Ascending aorta (tissue), 2 donors: ENCODE measurements around the gene FBXO24. TPM values are rescaled to one million over a fixed set of nuclear protein-coding genes. Genes with fewer than 3 reads are reported as not detected.

Source experiments
- DNase-seq, 2 donors: peaks; one replicate each; pipeline ENCODE4 v3.0.0-alpha.2; 2019; ENCODE audit warnings: low spot score in 2 of 2
- H3K27ac ChIP-seq, 2 donors: fragments of 200-600 bp; sonication (generic); one replicate each; pipeline ENCODE4 v1.5.1; 2016 to 2017; ENCODE audit warnings: mild to moderate bottlenecking in 1 of 2
- H3K27me3 ChIP-seq: fragments of 200-600 bp; sonication (generic); one replicate; pipeline ENCODE4 v1.5.1; 2017
- H3K36me3 ChIP-seq, 2 donors: fragments of 200-600 bp; sonication (generic); one replicate each; pipeline ENCODE4 v1.5.1; 2016
- H3K4me1 ChIP-seq, 2 donors: fragments of 200-600 bp; sonication (generic); one replicate each; pipeline ENCODE4 v1.5.1; 2016 to 2017; ENCODE audit warnings: mild to moderate bottlenecking in 1 of 2
- H3K4me3 ChIP-seq, 2 donors: fragments of 200-600 bp; sonication (generic); one replicate each; pipeline ENCODE4 v1.5.1; 2016 to 2017; ENCODE audit warnings: mild to moderate bottlenecking in 1 of 2
- H3K9me3 ChIP-seq, 2 donors: fragments of 200-600 bp; sonication (generic); one replicate each; pipeline ENCODE4 v1.5.1; 2016
- CTCF ChIP-seq, 3 experiments: fragments of 200-600 bp in 2 of 3; fragments of 450-650 bp in 1 of 3; sonication (generic) in 2 of 3; IDR thresholded peaks; one replicate each; pipeline ENCODE4 v1.5.1; 2016 to 2019; ENCODE audit warnings: antibody characterized with exemption in 3 of 3, mild to moderate bottlenecking in 1 of 3, moderate library complexity in 1 of 3
- intact Hi-C: fragments of 100-400 bp; cut with DNase I; formaldehyde crosslinking; loops from one replicate; pipeline ENCODE4 v1.15.1; 2023
- total RNA-seq: library from RNA; depleted of rRNA; stranded (reverse); fragments of >200 nt; gene quantifications from one replicate; pipeline ENCODE4 v1.1.0, GENCODE V29; 2016

The FBXO24 gene
- total RNA-seq, 1 donor from 2014 or later = not detected

DNA sequence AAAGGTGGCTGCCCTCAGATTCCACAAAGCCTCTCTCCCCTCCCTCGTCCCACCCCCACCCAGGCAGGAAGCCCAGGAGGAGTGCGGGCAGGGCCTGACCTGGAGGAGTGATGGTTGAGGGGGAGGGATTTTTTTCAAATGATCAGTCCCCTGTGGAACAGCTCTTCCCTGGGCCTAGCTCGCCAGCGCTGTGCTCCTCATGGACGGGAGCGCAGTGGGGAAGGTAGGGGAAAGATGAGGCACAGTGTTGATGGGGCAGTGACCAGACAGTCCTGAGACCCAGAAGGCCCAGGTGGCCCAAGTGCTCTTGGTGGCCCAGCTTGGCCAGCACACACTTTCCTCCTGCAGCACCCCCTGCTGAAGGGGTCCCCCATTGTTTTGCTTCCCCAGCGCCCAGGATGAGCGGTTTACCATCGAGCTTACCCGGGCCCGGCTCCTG lies 21.0 kb upstream of the FBXO24 start:
- peaks cover 0 to 7% of the 10 kb centered on the region in 2 donors for H3K4me1 ChIP-seq
- TF ChIP-seq CTCF (IDR thresholded peaks at IDR 0.05) = no peak
- intact Hi-C loops = no loop called here
- no peak overlapping the region for H3K27ac ChIP-seq
- H3K36me3 ChIP-seq = peaks cover 12 to 22% of the 10 kb centered on the region in 2 donors
- DNase-seq = no peak
- H3K27me3 ChIP-seq = no peaks in the 10 kb centered on the region
- no peaks in the 10 kb centered on the region for H3K9me3 ChIP-seq
- H3K4me3 ChIP-seq = no peak overlapping the region

DNA sequence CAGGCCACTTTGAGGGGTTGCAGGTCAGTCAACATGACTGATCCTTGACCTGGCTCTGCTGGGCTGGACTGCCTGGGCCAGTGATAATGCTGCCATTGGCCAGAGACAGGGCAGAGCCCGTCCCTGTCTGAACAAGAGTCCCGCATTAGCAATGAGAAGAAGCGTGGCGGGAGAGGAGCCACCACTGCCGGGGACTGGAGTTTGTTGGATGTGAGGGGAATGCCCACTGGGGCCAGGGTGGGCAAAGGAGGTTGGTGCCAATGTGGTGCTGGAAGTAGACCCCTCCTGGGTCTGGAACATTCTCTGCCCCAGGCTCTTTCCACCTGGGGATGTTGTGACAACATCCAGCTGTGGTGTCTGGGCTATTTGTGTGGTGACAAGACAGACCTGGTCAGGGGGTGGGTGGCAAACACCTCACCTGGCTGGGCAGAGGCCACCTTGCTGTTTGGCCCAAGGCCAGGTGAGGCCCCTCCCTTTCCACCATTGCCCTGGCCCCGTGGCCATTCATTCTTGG lies 20.1 kb upstream of the FBXO24 start:
- H3K36me3 ChIP-seq = peaks cover 12 to 19% of the 10 kb centered on the region in 2 donors
- H3K27me3 ChIP-seq = no peaks in the 10 kb centered on the region
- H3K4me1 ChIP-seq = peaks cover 0 to 10% of the 10 kb centered on the region in 2 donors
- H3K9me3 ChIP-seq = no peaks in the 10 kb centered on the region
- no peak overlapping the region for H3K4me3 ChIP-seq
- DNase-seq = no peak
- TF ChIP-seq CTCF (IDR thresholded peaks at IDR 0.05) = no peak
- intact Hi-C loops = no loop called here
- no peak overlapping the region for H3K27ac ChIP-seq

GRCh38 chr7:100567031-100567730 lies 18.9 kb upstream of the FBXO24 start:
- intact Hi-C loops = no loop called here
- Histone ChIP-seq H3K4me3 (no peak overlapping the region), H3K4me1 (peaks cover 0 to 10% of the 10 kb centered on the region in 2 donors), H3K36me3 (peaks cover 8 to 13% of the 10 kb centered on the region in 2 donors), H3K27me3 (no peaks in the 10 kb centered on the region), H3K9me3 (no peaks in the 10 kb centered on the region), H3K27ac (peak overlapping the region in 1 of 2 donors; percentile 0)
- no peak for DNase-seq
- no peak for TF ChIP-seq CTCF (IDR thresholded peaks at IDR 0.05)

GRCh38 chr7:100567751-100568175 lies 18.4 kb upstream of the FBXO24 start:
- Histone ChIP-seq H3K4me3 (no peak overlapping the region), H3K4me1 (peaks cover 0 to 10% of the 10 kb centered on the region in 2 donors), H3K27ac (peak overlapping the region in 1 of 2 donors; percentile 0), H3K27me3 (no peaks in the 10 kb centered on the region), H3K36me3 (peaks cover 3 to 8% of the 10 kb centered on the region in 2 donors), H3K9me3 (no peaks in the 10 kb centered on the region)
- no peak for TF ChIP-seq CTCF (IDR thresholded peaks at IDR 0.05)
- DNase-seq = no peak
- intact Hi-C loops = no loop called here

DNA sequence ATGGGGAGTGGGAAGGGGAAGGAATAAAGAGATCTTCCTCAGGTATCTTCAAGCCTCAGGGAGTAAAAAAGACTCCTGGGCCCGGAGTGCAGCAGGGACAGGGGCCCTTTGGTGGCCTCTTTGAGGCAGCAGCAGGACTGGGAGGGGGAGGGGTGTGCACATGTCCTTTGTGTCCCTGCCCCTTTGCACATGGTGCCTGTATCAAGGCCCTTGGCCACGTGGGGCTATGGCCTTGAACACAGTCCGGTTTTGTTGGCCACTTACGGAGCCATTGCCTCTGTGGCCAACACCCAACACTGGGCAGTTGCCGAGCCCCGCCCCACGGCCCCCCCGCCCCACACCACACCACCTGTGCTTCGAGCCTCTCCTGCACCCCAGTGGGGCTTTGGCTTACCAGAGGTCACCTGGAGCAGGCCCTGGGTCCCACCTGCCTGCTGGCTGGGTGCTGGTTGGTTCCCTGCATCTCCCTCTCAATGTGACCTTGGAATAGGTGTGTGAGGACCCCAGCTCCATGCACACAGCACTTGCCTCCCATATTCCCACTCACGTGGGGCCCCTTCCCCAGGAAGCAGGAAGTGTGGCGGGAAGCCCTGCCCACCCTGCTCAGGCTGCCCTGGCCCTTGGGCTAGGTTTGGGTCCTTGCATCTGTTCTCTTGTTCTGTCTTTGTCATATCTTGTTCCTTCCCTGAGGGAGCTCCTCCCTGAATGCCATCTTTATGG lies 17.8 kb upstream of the FBXO24 start:
- Histone ChIP-seq H3K27me3 (no peaks in the 10 kb centered on the region), H3K36me3 (peaks cover 0 to 3% of the 10 kb centered on the region in 2 donors), H3K4me3 (no peak overlapping the region), H3K27ac (peak overlapping the region in 1 of 2 donors; percentile 0), H3K9me3 (no peaks in the 10 kb centered on the region), H3K4me1 (peaks cover 0 to 10% of the 10 kb centered on the region in 2 donors)
- TF ChIP-seq CTCF (IDR thresholded peaks at IDR 0.05) = no peak
- intact Hi-C loops = no loop called here
- DNase-seq = no peak
